Neural cell (in vitro differentiated cells): ENCODE results near the gene ITM2B. TPM values are rescaled to one million over a fixed set of nuclear protein-coding genes. Genes with fewer than 3 reads are reported as not detected.
A peak's percentile ranks its signal among the peaks of the same experiment; 100 is the strongest.

ENCODE experiments used
- H2AFZ ChIP-seq: fragments of 200-600, 300-800 bp; sonication (generic), shearing (Covaris generic); 2 replicates; pipeline ENCODE4 v1.6.0; 2014; ENCODE audit warnings: low read depth, mild to moderate bottlenecking, antibody characterized with exemption, low read length, moderate library complexity
- H3F3A ChIP-seq: fragments of 200-600 bp; shearing (Covaris generic); 2 replicates; pipeline ENCODE4 v1.6.1; 2016; ENCODE audit warnings: mild to moderate bottlenecking, moderate library complexity, mixed read lengths, antibody characterized with exemption, low read length; ENCODE audit not compliant: insufficient read depth, poor library complexity, severe bottlenecking
- H3K27ac ChIP-seq: fragments of 200-600, 300-800 bp; sonication (generic), shearing (Covaris generic); 2 replicates; pipeline ENCODE4 v1.5.1; 2014; ENCODE audit warnings: mild to moderate bottlenecking, low read length, moderate library complexity
- H3K27me3 ChIP-seq: fragments of 300-800, 200-600 bp; sonication (generic), shearing (Covaris generic); 2 replicates; pipeline ENCODE4 v1.6.0; 2014; ENCODE audit warnings: mild to moderate bottlenecking, low read depth, low read length, moderate library complexity; ENCODE audit not compliant: insufficient read depth
- H3K36me3 ChIP-seq: fragments of 300-800, 200-600 bp; sonication (generic), shearing (Covaris generic); 2 replicates; pipeline ENCODE4 v1.5.1; 2014; ENCODE audit warnings: mild to moderate bottlenecking, antibody characterized with exemption, low read length, moderate library complexity; ENCODE audit not compliant: insufficient read depth
- H3K4me2 ChIP-seq: fragments of 300-800, 200-600 bp; sonication (generic), shearing (Covaris generic); 2 replicates; pipeline ENCODE4 v1.6.0; 2014; ENCODE audit warnings: mild to moderate bottlenecking, low read length
- H3K4me3 ChIP-seq: fragments of 300-800, 200-600 bp; sonication (generic), shearing (Covaris generic); 2 replicates; pipeline ENCODE4 v1.5.1; 2014; ENCODE audit warnings: mild to moderate bottlenecking, low read length, moderate library complexity
- H3K79me2 ChIP-seq: fragments of 200-600 bp; shearing (Covaris generic); replicated peaks from 2 replicates; pipeline ENCODE4 v1.6.0; 2014; ENCODE audit warnings: mild to moderate bottlenecking, low read length, moderate library complexity; ENCODE audit not compliant: insufficient read depth
- H3K9ac ChIP-seq: fragments of 300-800, 200-600 bp; sonication (generic), shearing (Covaris generic); 2 replicates; pipeline ENCODE4 v1.6.1; 2016; ENCODE audit warnings: mild to moderate bottlenecking, low read length, mixed read lengths
- H3K9me2 ChIP-seq: fragments of 200-600 bp; shearing (Covaris generic); 2 replicates; pipeline ENCODE4 v1.6.1; 2016; ENCODE audit warnings: mild to moderate bottlenecking, low read length, mixed read lengths; ENCODE audit not compliant: insufficient read depth
- H3K9me3 ChIP-seq: fragments of 200-600, 300-800 bp; sonication (generic), shearing (Covaris generic); 2 replicates; pipeline ENCODE4 v1.6.1; 2016; ENCODE audit warnings: mild to moderate bottlenecking, mixed run types, low read length, moderate library complexity, mixed read lengths
- H4K20me1 ChIP-seq: fragments of 200-600 bp; shearing (Covaris generic); 2 replicates; pipeline ENCODE4 v1.6.1; 2016; ENCODE audit warnings: mild to moderate bottlenecking, mixed run types; ENCODE audit not compliant: insufficient read depth
- CTCF ChIP-seq: fragments of 450-650 bp; IDR thresholded peaks from 2 replicates; pipeline ENCODE4 v1.5.1; 2014; ENCODE audit warnings: antibody characterized with exemption, mild to moderate bottlenecking, moderate library complexity; ENCODE audit not compliant: poor library complexity, severe bottlenecking
- EP300 ChIP-seq: fragments of 450-650 bp; conservative IDR thresholded peaks from 2 replicates; pipeline ENCODE4 v1.6.1; 2014; ENCODE audit warnings: antibody characterized with exemption, mild to moderate bottlenecking, moderate library complexity; ENCODE audit not compliant: poor library complexity, severe bottlenecking
- EZH2 ChIP-seq: fragments of 200-600, 300-800 bp; shearing (Covaris generic), sonication (generic); IDR thresholded peaks from 2 replicates; pipeline ENCODE4 v1.6.1; 2014; ENCODE audit warnings: antibody characterized with exemption, low read length, borderline replicate concordance, mild to moderate bottlenecking; ENCODE audit not compliant: insufficient read depth, poor library complexity, severe bottlenecking
- MXI1 ChIP-seq: fragments of 450-650 bp; conservative IDR thresholded peaks from 2 replicates; pipeline ENCODE4 v1.6.1; 2014; ENCODE audit warnings: antibody characterized with exemption, mild to moderate bottlenecking; ENCODE audit not compliant: poor library complexity, severe bottlenecking
- POLR2AphosphoS5 ChIP-seq: IDR thresholded peaks from 2 replicates; pipeline ENCODE4 v1.6.1; 2012
- RAD21 ChIP-seq: fragments of 450-650 bp; conservative IDR thresholded peaks from 2 replicates; pipeline ENCODE4 v1.6.1; 2014; ENCODE audit warnings: antibody characterized with exemption, mild to moderate bottlenecking, moderate library complexity
- REST ChIP-seq: IDR thresholded peaks from 2 replicates; pipeline ENCODE4 v1.6.1; 2012; ENCODE audit warnings: borderline replicate concordance
- SMC3 ChIP-seq: fragments of 450-650 bp; conservative IDR thresholded peaks from 2 replicates; pipeline ENCODE4 v1.6.1; 2014; ENCODE audit warnings: antibody characterized with exemption, mild to moderate bottlenecking, moderate library complexity; ENCODE audit not compliant: poor library complexity
- TAF1 ChIP-seq: IDR thresholded peaks from 2 replicates; pipeline ENCODE4 v1.6.1; 2012; ENCODE audit warnings: low read depth
- polyA plus RNA-seq: library from polyadenylated mRNA; depleted of rRNA; stranded (reverse); fragments of >200 nt; gene quantifications from 2 replicates; pipeline ENCODE4 v1.2.3, GENCODE V29; 2014

Gene ITM2B
- polyA plus RNA-seq, 1 donor from 2014 or later = 275 TPM

GRCh38 chr13:48234566-48235340 is 1.7 kb downstream of the ITM2B start:
- H3K4me3 ChIP-seq = peak overlapping the region; percentile 80
- no peak overlapping the region for H2AFZ ChIP-seq
- H3K79me2 ChIP-seq = peaks cover 58% of the 10 kb centered on the region
- no peaks in the 10 kb centered on the region for H4K20me1 ChIP-seq
- no peaks in the 10 kb centered on the region for H3K9me2 ChIP-seq
- H3K4me2 ChIP-seq = peak overlapping the region; percentile 90
- TF ChIP-seq TAF1 (no peak), EP300 (no peak), MXI1 (no peak), REST (no peak), RAD21 (no peak), SMC3 (no peak), CTCF (no peak), EZH2 (no peak), POLR2AphosphoS5 (no peak)
- H3F3A ChIP-seq = no peaks in the 10 kb centered on the region
- H3K36me3 ChIP-seq = no peaks in the 10 kb centered on the region
- H3K27ac ChIP-seq = no peak overlapping the region
- H3K9ac ChIP-seq = peak overlapping the region; percentile 93
- H3K9me3 ChIP-seq = no peaks in the 10 kb centered on the region
- H3K27me3 ChIP-seq = no peaks in the 10 kb centered on the region

DNA sequence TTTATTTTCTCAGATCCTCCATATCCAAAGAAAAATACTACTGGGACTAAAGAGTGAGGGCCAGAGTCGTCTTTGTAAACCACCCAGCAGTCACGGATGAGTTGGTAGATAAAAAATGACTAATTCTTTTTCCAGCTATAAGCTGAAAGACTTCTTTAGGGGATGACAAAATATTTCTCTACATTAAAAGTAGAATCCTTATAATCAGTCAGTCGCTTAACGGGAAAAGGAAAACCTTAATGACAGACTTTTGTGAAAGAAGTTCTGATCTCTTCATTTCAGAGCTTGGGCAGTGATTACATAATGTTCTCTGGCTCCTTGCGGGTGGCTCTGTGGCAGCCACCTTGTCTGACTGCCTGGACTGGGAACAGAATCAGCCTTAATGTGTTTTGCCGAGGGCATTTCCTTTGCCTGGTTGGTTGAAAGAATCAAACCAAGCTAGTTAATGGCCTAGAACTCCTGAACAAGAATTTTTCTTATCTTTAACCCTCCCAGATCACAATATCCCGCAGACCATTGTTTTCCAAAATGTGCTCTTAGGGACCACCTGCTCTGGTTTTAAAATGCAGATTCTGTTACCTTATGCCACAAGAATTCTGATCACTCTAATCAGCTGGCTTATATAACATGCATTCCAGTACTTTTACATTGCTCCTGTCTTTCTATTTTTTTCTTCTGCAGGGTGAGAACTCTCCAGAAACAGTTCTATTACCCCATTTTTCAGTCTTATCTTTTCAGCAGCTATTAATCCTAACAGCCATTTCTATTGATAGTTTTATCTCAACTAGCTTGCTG is 2.5 kb downstream of the ITM2B start:
- Histone ChIP-seq H4K20me1 (no peaks in the 10 kb centered on the region), H3K79me2 (peaks cover 59% of the 10 kb centered on the region), H3K36me3 (no peaks in the 10 kb centered on the region), H3K9ac (peak overlapping the region; percentile 93), H3K4me3 (peak overlapping the region; percentile 80), H3K27me3 (no peaks in the 10 kb centered on the region), H3K9me2 (no peaks in the 10 kb centered on the region), H3F3A (no peaks in the 10 kb centered on the region), H3K9me3 (no peaks in the 10 kb centered on the region), H3K4me2 (peak overlapping the region; percentile 90), H2AFZ (no peak overlapping the region), H3K27ac (no peak overlapping the region)
- TF ChIP-seq SMC3 = no peak
- TF ChIP-seq CTCF = no peak
- no peak for TF ChIP-seq EZH2
- TF ChIP-seq POLR2AphosphoS5 = no peak
- TF ChIP-seq RAD21 = no peak
- TF ChIP-seq REST = no peak
- TF ChIP-seq EP300 = no peak
- no peak for TF ChIP-seq TAF1
- no peak for TF ChIP-seq MXI1
